OCI-LY1 (cell line): ENCODE results near the gene ALDH1B1.

Experiments used
- CTCF ChIP-seq: fragments of 200-600 bp; sonication (generic), shearing (Covaris generic); IDR thresholded peaks from 2 replicates; pipeline ENCODE4 v1.5.1; 2017; ENCODE audit warnings: mild to moderate bottlenecking, antibody characterized with exemption, low read length, moderate library complexity, mixed read lengths
- EZH2 ChIP-seq: fragments of 200-600 bp; sonication (generic), shearing (Covaris generic); IDR thresholded peaks from 2 replicates; pipeline ENCODE4 v1.8.0; 2017; ENCODE audit warnings: borderline replicate concordance, mixed run types, mild to moderate bottlenecking, antibody characterized with exemption, low read length, moderate library complexity, mixed read lengths

- TF ChIP-seq CTCF (no peak), EZH2 (no peak)
Measured at GRCh38 chr9:38391278-38392118, 1.0 kb upstream of the ALDH1B1 start.
